ENCODE data around the gene PRPF40B. TPM values are rescaled to one million over a fixed set of nuclear protein-coding genes. Genes with fewer than 3 reads are reported as not detected.

Gene PRPF40B
- total and polyA plus RNA-seq, 2 of the 13 experiments (the other 11 are each of a cell fraction or from before 2014, with no cell fraction given) = 5.0 to 7.8 TPM

DNA sequence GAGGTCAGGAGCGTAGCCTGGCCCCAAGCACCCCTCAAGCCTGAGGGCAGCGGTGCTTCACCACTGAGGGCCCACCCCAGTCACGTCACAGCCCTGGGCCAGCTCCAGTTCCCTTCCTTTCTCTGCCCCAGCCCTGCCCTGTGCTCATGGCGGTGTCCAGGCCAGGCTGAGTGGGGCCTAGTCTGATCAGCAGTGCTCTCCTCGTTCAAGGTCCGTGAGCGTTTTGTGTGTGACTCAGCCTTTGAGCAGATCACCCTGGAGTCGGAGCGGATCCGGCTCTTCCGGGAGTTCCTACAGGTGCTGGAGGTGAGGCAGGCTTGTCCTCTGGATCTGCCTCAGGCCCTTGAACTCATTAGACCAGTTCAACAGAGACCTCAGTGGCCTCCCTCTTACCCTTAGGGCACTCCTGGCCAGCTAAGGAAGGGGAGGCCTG, 19.0 kb downstream of the PRPF40B start (continued):
- TF ChIP-seq IRX3 (CRISPR knock-in tag; IDR thresholded peaks at IDR 0.05; ENCODE audit: borderline replicate concordance, low read depth) (no peak), RBM22 (optimal IDR thresholded peaks at IDR 0.05; ENCODE audit: low read length) (peak; percentile 21), ZKSCAN1 (IDR thresholded peaks at IDR 0.05; ENCODE audit: low read length) (no peak), POLR2AphosphoS5 (IDR thresholded peaks at IDR 0.05; ENCODE audit: low read depth, low read length) (no peak), ZFP1 (CRISPR knock-in tag; IDR thresholded peaks at IDR 0.05) (no peak), PTBP1 (IDR thresholded peaks at IDR 0.05; ENCODE audit: low read depth, low read length, poor library complexity, severe bottlenecking) (no peak), CENPX (CRISPR knock-in tag; IDR thresholded peaks at IDR 0.05) (no peak), ZNF749 (CRISPR knock-in tag; IDR thresholded peaks at IDR 0.05; ENCODE audit: borderline replicate concordance) (no peak), PITX1 (CRISPR knock-in tag; IDR thresholded peaks at IDR 0.05) (no peak), EHMT2 (IDR thresholded peaks at IDR 0.05; ENCODE audit: borderline replicate concordance, low read depth, low read length) (no peak), ZFP82 (CRISPR knock-in tag; IDR thresholded peaks at IDR 0.05; ENCODE audit: borderline replicate concordance) (no peak), ZBTB38 (CRISPR knock-in tag; IDR thresholded peaks at IDR 0.05) (peak; percentile 98), MED1 (CRISPR knock-in tag; IDR thresholded peaks at IDR 0.05) (peak; percentile 66), NFKB2 (CRISPR knock-in tag; IDR thresholded peaks at IDR 0.05; ENCODE audit: borderline replicate concordance) (0 out of 2 replicates have a peak, but pooled peaks have one; percentile 29), MEF2D (CRISPR knock-in tag; IDR thresholded peaks at IDR 0.05) (no peak), CBFB (CRISPR knock-in tag; IDR thresholded peaks at IDR 0.05) (no peak), SRY (CRISPR knock-in tag; IDR thresholded peaks at IDR 0.05) (0 out of 2 replicates have a peak, but pooled peaks have one; percentile 38), ZNF235 (CRISPR knock-in tag; IDR thresholded peaks at IDR 0.05; ENCODE audit: borderline replicate concordance) (0 out of 2 replicates have a peak, but pooled peaks have one; percentile 33), SATB2 (CRISPR knock-in tag; IDR thresholded peaks at IDR 0.05) (no peak), KLF6 (CRISPR knock-in tag; IDR thresholded peaks at IDR 0.05) (no peak), FOXK1 (CRISPR knock-in tag; IDR thresholded peaks at IDR 0.05; ENCODE audit: borderline replicate concordance, low read depth) (peak; percentile 28; the same call in 1 of the 2 replicates), STAT5B (CRISPR knock-in tag; IDR thresholded peaks at IDR 0.05) (no peak), SMAD9 (CRISPR knock-in tag; IDR thresholded peaks at IDR 0.05) (peak; percentile 74; the same call in 1 of the 2 replicates), ZNF816 (CRISPR knock-in tag; IDR thresholded peaks at IDR 0.05; ENCODE audit: borderline replicate concordance) (no peak), ZSCAN22 (CRISPR knock-in tag; IDR thresholded peaks at IDR 0.05) (0 out of 2 replicates have a peak, but pooled peaks have one; percentile 4), ZNF605 (CRISPR knock-in tag; IDR thresholded peaks at IDR 0.05) (peak; percentile 55; the same call in 1 of the 2 replicates), SP2 (CRISPR knock-in tag; IDR thresholded peaks at IDR 0.05) (no peak)
- TF ChIP-seq, protein P1, sequence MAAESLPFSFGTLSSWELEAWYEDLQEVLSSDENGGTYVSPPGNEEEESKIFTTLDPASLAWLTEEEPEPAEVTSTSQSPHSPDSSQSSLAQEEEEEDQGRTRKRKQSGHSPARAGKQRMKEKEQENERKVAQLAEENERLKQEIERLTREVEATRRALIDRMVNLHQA (CRISPR knock-in tag; IDR thresholded peaks at IDR 0.05) = no peak
- TF ChIP-seq, protein P2, sequence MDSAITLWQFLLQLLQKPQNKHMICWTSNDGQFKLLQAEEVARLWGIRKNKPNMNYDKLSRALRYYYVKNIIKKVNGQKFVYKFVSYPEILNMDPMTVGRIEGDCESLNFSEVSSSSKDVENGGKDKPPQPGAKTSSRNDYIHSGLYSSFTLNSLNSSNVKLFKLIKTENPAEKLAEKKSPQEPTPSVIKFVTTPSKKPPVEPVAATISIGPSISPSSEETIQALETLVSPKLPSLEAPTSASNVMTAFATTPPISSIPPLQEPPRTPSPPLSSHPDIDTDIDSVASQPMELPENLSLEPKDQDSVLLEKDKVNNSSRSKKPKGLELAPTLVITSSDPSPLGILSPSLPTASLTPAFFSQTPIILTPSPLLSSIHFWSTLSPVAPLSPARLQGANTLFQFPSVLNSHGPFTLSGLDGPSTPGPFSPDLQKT (CRISPR knock-in tag; IDR thresholded peaks at IDR 0.05; ENCODE audit: borderline replicate concordance) = no peak
- TF ChIP-seq, protein P3, sequence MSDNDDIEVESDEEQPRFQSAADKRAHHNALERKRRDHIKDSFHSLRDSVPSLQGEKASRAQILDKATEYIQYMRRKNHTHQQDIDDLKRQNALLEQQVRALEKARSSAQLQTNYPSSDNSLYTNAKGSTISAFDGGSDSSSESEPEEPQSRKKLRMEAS (IDR thresholded peaks at IDR 0.05) = peak; percentile 91
- TF ChIP-seq, protein P4, sequence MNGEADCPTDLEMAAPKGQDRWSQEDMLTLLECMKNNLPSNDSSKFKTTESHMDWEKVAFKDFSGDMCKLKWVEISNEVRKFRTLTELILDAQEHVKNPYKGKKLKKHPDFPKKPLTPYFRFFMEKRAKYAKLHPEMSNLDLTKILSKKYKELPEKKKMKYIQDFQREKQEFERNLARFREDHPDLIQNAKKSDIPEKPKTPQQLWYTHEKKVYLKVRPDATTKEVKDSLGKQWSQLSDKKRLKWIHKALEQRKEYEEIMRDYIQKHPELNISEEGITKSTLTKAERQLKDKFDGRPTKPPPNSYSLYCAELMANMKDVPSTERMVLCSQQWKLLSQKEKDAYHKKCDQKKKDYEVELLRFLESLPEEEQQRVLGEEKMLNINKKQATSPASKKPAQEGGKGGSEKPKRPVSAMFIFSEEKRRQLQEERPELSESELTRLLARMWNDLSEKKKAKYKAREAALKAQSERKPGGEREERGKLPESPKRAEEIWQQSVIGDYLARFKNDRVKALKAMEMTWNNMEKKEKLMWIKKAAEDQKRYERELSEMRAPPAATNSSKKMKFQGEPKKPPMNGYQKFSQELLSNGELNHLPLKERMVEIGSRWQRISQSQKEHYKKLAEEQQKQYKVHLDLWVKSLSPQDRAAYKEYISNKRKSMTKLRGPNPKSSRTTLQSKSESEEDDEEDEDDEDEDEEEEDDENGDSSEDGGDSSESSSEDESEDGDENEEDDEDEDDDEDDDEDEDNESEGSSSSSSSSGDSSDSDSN (CRISPR knock-in tag; IDR thresholded peaks at IDR 0.05) = peak; percentile 70

Measured in HepG2 (cell line).